ENCODE results near the gene DHRS1. TPM values are rescaled to one million over a fixed set of nuclear protein-coding genes. Genes with fewer than 3 reads are reported as not detected.
"Not testable (repeated sequence)": the region's sequence is repeated elsewhere in the genome, so short reads cannot be mapped to it uniquely, and the experiment has no call there.

The DHRS1 gene
- total and polyA plus RNA-seq, 2 donors from 2014 or later: 32.7 to 56.7 TPM

GRCh38 chr14:24247422-24247821 is 52.2 kb downstream of the DHRS1 start:
- TF ChIP-seq, protein P1, sequence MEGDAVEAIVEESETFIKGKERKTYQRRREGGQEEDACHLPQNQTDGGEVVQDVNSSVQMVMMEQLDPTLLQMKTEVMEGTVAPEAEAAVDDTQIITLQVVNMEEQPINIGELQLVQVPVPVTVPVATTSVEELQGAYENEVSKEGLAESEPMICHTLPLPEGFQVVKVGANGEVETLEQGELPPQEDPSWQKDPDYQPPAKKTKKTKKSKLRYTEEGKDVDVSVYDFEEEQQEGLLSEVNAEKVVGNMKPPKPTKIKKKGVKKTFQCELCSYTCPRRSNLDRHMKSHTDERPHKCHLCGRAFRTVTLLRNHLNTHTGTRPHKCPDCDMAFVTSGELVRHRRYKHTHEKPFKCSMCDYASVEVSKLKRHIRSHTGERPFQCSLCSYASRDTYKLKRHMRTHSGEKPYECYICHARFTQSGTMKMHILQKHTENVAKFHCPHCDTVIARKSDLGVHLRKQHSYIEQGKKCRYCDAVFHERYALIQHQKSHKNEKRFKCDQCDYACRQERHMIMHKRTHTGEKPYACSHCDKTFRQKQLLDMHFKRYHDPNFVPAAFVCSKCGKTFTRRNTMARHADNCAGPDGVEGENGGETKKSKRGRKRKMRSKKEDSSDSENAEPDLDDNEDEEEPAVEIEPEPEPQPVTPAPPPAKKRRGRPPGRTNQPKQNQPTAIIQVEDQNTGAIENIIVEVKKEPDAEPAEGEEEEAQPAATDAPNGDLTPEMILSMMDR (IDR thresholded peaks at IDR 0.05; ENCODE audit: borderline replicate concordance, extremely low read depth, insufficient read depth): no peak
- H3K4me3 ChIP-seq (ENCODE audit: low read length in 3 of 3): no peak overlapping the region
- no peak for DNase-seq
- H3K27me3 ChIP-seq (ENCODE audit: control insufficient read depth, insufficient read depth, low read length): no peaks in the 10 kb centered on the region
- H3K9me3 ChIP-seq (ENCODE audit: control insufficient read depth in 2 of 3, insufficient read depth in 1 of 3, low read length in 3 of 3): no peaks in the 10 kb centered on the region
- H3K9ac ChIP-seq (ENCODE audit: low read length in 3 of 3): no peak overlapping the region
- peaks cover 0 to 6% (median 4%) of the 10 kb centered on the region in 3 donors for H3K4me1 ChIP-seq (ENCODE audit: control insufficient read depth in 2 of 3, insufficient read depth in 2 of 3, low read depth in 1 of 3, low read length in 3 of 3)
- FAIRE-seq: no peak
- no peaks in the 10 kb centered on the region for H3K36me3 ChIP-seq (ENCODE audit: control insufficient read depth in 2 of 3, insufficient read depth in 3 of 3, low read length in 3 of 3)
- no peak overlapping the region for H3K27ac ChIP-seq (ENCODE audit: low read depth in 2 of 2, low read length in 2 of 2)
- intact Hi-C loops (cut with DNase I): no loop called here

DNA sequence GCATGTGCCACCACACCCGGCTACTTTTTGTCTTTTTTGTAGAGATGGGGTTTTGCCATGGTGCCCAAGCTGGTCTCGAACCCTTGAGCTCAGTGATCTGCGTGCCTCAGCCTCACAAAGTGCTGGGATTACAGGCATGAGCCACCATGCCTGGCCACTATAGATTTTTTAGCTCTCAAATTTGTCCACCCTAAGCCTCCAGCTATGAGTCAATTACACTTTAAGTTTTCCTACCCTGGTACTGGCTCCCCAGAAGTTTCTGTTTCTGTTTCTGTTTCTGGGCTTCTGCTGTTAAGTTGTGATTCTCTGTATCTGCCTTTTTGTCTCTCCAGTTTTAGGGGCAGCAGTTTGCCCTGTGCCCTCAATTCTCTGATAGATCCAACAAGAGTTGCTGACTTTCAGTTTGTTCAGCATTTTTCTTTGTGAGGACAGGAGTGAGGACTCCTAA is 52.8 kb downstream of the DHRS1 start:
- Histone ChIP-seq H3K4me1 (ENCODE audit: control insufficient read depth in 2 of 3, insufficient read depth in 2 of 3, low read depth in 1 of 3, low read length in 3 of 3) (peaks cover 0 to 7% (median 4%) of the 10 kb centered on the region in 3 donors), H3K36me3 (ENCODE audit: control insufficient read depth in 2 of 3, insufficient read depth in 3 of 3, low read length in 3 of 3) (no peaks in the 10 kb centered on the region), H3K9me3 (ENCODE audit: control insufficient read depth in 2 of 3, insufficient read depth in 1 of 3, low read length in 3 of 3) (no peaks in the 10 kb centered on the region), H3K9ac (ENCODE audit: low read length in 3 of 3) (no peak overlapping the region), H3K4me3 (ENCODE audit: low read length in 3 of 3) (no peak overlapping the region), H3K27ac (ENCODE audit: low read depth in 2 of 2, low read length in 2 of 2) (no peak overlapping the region), H3K27me3 (ENCODE audit: control insufficient read depth, insufficient read depth, low read length) (no peaks in the 10 kb centered on the region)
- intact Hi-C loops (cut with DNase I): no loop called here
- FAIRE-seq (no peak), DNase-seq (peak in 1 of 5 donors; percentile 9)
- TF ChIP-seq, protein P1 (IDR thresholded peaks at IDR 0.05; ENCODE audit: borderline replicate concordance, extremely low read depth, insufficient read depth): no peak

DNA sequence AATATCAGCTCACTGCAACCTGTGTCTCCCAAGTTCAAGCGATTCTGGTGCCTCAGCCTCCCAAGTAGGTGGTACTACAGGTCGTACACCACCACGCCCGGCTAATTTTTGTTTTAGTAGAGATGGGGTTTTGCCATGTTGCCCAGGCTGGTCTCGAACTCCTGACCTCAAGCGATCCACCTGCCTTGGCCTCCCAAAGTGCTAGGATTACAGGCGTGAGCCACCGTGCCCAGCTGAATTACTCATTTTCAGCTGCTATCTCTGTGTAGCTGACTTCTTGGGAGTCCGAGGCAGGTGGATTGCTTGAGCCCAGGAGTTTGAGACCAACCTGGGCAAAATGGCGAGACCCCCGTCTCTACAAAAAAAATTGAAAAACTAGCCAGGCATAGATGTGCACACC is 54.2 kb downstream of the DHRS1 start:
- H3K4me3 ChIP-seq (ENCODE audit: low read length in 3 of 3); H3K9ac ChIP-seq (ENCODE audit: low read length in 3 of 3); H3K27ac ChIP-seq (ENCODE audit: low read depth in 2 of 2, low read length in 2 of 2); H3K36me3 ChIP-seq (ENCODE audit: control insufficient read depth in 2 of 3, insufficient read depth in 3 of 3, low read length in 3 of 3); intact Hi-C loops (cut with DNase I); FAIRE-seq; H3K27me3 ChIP-seq (ENCODE audit: control insufficient read depth, insufficient read depth, low read length); H3K9me3 ChIP-seq (ENCODE audit: control insufficient read depth in 2 of 3, insufficient read depth in 1 of 3, low read length in 3 of 3): not testable (repeated sequence)
- peak in 1 of 5 donors; percentile 19 for DNase-seq
- H3K4me1 ChIP-seq (ENCODE audit: control insufficient read depth in 2 of 3, insufficient read depth in 2 of 3, low read depth in 1 of 3, low read length in 3 of 3): peaks cover 0 to 19% (median 11%) of the 10 kb centered on the region in 3 donors

DNA sequence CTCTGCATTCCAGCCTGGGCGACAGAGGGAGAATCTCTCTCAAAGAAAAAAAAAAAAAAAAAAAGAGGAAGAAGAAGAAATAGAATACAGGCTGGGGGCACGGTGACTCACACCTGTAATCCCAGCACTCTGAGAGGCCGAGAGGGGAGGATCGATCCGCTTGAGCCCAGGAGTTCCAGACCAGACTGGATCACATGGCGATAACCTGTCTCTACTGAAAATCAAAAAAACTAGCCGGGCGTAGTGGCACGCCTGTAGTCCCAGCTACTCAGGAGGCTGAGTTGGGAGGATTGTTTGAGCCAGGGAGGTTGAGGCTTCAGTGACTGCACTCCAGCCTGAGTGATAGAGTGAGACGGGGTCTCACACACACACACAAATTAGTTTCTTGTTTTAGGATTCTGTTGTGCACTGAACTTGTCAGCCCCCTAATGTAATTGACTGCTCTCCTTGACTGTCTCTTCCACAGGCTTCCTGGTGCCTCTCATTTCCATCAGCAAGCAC is 56.2 kb downstream of the DHRS1 start:
- H3K27me3 ChIP-seq (ENCODE audit: control insufficient read depth, insufficient read depth, low read length): no peaks in the 10 kb centered on the region
- peak overlapping the region; percentile 100 for H3K27ac ChIP-seq (ENCODE audit: low read depth in 2 of 2, low read length in 2 of 2)
- H3K36me3 ChIP-seq (ENCODE audit: control insufficient read depth in 2 of 3, insufficient read depth in 3 of 3, low read length in 3 of 3): peaks cover 0 to 26% (median 22%) of the 10 kb centered on the region in 3 donors
- TF ChIP-seq, protein P1 (IDR thresholded peaks at IDR 0.05; ENCODE audit: borderline replicate concordance, extremely low read depth, insufficient read depth): no peak
- intact Hi-C loops (cut with DNase I): no loop called here
- DNase-seq (peak in 1 of 5 donors; percentile 70), FAIRE-seq (no peak)
- H3K9ac ChIP-seq (ENCODE audit: low read length in 3 of 3): peak overlapping the region in 2 of 3 donors; percentile 45 to 94
- peak overlapping the region; percentile 20 to 91 (median 76) for H3K4me3 ChIP-seq (ENCODE audit: low read length in 3 of 3)
- H3K4me1 ChIP-seq (ENCODE audit: control insufficient read depth in 2 of 3, insufficient read depth in 2 of 3, low read depth in 1 of 3, low read length in 3 of 3): peaks cover 0 to 27% (median 19%) of the 10 kb centered on the region in 3 donors
- H3K9me3 ChIP-seq (ENCODE audit: control insufficient read depth in 2 of 3, insufficient read depth in 1 of 3, low read length in 3 of 3): no peaks in the 10 kb centered on the region

Data from kidney (tissue), 14 donors.